GM10266 (cell line): ENCODE data around the gene ADAMTS2.

Source experiments
- DNase-seq: peaks from one replicate; pipeline ENCODE4 v3.0.0; 2012; ENCODE audit errors: extremely low spot score
- TF ChIP-seq, protein P1 (sequence below): IDR thresholded peaks from 2 replicates; pipeline ENCODE4 v1.5.1; 2012; ENCODE audit warnings: mild to moderate bottlenecking, low read depth; ENCODE audit not compliant: control insufficient read depth, insufficient read depth; ENCODE audit errors: missing control alignments

Gene ADAMTS2

GRCh38 chr5:179121667-179122111 is 223.6 kb downstream of the ADAMTS2 start:
- TF ChIP-seq, protein P1, sequence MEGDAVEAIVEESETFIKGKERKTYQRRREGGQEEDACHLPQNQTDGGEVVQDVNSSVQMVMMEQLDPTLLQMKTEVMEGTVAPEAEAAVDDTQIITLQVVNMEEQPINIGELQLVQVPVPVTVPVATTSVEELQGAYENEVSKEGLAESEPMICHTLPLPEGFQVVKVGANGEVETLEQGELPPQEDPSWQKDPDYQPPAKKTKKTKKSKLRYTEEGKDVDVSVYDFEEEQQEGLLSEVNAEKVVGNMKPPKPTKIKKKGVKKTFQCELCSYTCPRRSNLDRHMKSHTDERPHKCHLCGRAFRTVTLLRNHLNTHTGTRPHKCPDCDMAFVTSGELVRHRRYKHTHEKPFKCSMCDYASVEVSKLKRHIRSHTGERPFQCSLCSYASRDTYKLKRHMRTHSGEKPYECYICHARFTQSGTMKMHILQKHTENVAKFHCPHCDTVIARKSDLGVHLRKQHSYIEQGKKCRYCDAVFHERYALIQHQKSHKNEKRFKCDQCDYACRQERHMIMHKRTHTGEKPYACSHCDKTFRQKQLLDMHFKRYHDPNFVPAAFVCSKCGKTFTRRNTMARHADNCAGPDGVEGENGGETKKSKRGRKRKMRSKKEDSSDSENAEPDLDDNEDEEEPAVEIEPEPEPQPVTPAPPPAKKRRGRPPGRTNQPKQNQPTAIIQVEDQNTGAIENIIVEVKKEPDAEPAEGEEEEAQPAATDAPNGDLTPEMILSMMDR, result no peak
- DNase-seq, result no peak

GRCh38 chr5:179120951-179121666 is 224.2 kb downstream of the ADAMTS2 start:
- no peak for DNase-seq
- TF ChIP-seq, protein P1, result no peak

- TF ChIP-seq, protein P1, result no peak
- DNase-seq, result no peak
These were observed 224.8 kb downstream of the ADAMTS2 start for GRCh38 chr5:179120421-179120861.

- TF ChIP-seq, protein P1, result no peak
- no peak for DNase-seq
These were observed 225.7 kb downstream of the ADAMTS2 start for GRCh38 chr5:179119415-179120170.

- DNase-seq, result no peak
These were observed 226.4 kb downstream of the ADAMTS2 start for GRCh38 chr5:179118756-179119414.

DNA sequence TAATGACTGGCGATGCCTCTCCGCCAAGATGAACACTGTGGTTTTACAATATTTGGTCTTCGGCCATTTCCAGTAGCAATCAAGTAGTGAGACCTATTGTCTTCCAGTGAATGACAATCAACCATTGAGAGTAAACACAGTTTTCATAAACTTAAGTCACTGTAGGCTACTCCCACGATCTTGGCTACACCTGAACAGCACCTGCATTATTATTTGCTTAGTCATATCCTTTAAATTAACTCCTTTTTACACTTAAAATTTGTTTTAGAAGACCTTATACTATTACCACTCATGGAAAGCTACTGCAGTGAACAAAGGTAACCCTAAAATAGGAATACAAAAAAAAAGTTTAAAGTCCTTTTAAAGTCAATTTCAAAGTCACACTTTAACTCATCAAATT is 226.9 kb downstream of the ADAMTS2 start:
- TF ChIP-seq, protein P1, result no peak
- no peak for DNase-seq

More at GRCh38 chr5:179118756-179119414, 226.4 kb downstream of the ADAMTS2 start:
- TF ChIP-seq, protein P1, result no peak
